Dedifferentiated amniotic fluid mesenchymal stem cell (primary cell): Measurements from ENCODE around the gene HCN3.
"Not testable (repeated sequence)": the region's sequence is repeated elsewhere in the genome, so short reads cannot be mapped to it uniquely, and the experiment has no call there.

Experiments
- DNase-seq: peaks from one replicate; pipeline ENCODE4 v3.0.0-alpha.2; 2016; ENCODE audit errors: extremely low spot score

The HCN3 gene

GRCh38 chr1:155309423-155310021, 32.3 kb downstream of the HCN3 start:
- DNase-seq: no peak

- DNase-seq: no peak
These were observed 36.0 kb downstream of the HCN3 start for GRCh38 chr1:155313261-155313660.

- DNase-seq: no peak
These were observed 39.7 kb downstream of the HCN3 start for GRCh38 chr1:155316922-155317321.

GRCh38 chr1:155318082-155318481, 40.8 kb downstream of the HCN3 start:
- DNase-seq: no peak

- DNase-seq: no peak
These were observed 42.3 kb downstream of the HCN3 start for GRCh38 chr1:155319536-155319935.

- no peak for DNase-seq
These were observed 43.0 kb downstream of the HCN3 start for GRCh38 chr1:155320252-155320651.

- peak; percentile 43 for DNase-seq
These were observed 43.7 kb downstream of the HCN3 start, which contains the start of gene RUSC1 for GRCh38 chr1:155320661-155321617. TSS of gene RUSC1 (plus strand) at chr1:155320894. CDS start at chr1:155321774, 880 bp downstream.

GRCh38 chr1:155321639-155322503, 44.6 kb downstream of the HCN3 start:
- DNase-seq: no peak

- DNase-seq: no peak
These were observed 45.3 kb downstream of the HCN3 start for GRCh38 chr1:155322571-155322952.

GRCh38 chr1:155322953-155323728, 45.9 kb downstream of the HCN3 start:
- peak; percentile 93 for DNase-seq

GRCh38 chr1:155323729-155324036, 46.4 kb downstream of the HCN3 start:
- peak; percentile 87 for DNase-seq

GRCh38 chr1:155324037-155324716, 46.9 kb downstream of the HCN3 start:
- DNase-seq: peak; percentile 96

GRCh38 chr1:155324717-155325602, 47.7 kb downstream of the HCN3 start:
- DNase-seq: peak; percentile 16

- no peak for DNase-seq
These were observed 48.3 kb downstream of the HCN3 start for GRCh38 chr1:155325603-155325893.

GRCh38 chr1:155326020-155326526, 48.8 kb downstream of the HCN3 start:
- no peak for DNase-seq

- DNase-seq: no peak
These were observed 49.4 kb downstream of the HCN3 start for GRCh38 chr1:155326631-155327037.

GRCh38 chr1:155327981-155328380, 50.7 kb downstream of the HCN3 start:
- no peak for DNase-seq

GRCh38 chr1:155328856-155329255, 51.6 kb downstream of the HCN3 start:
- DNase-seq: not testable (repeated sequence)

GRCh38 chr1:155329980-155330598, 52.8 kb downstream of the HCN3 start:
- no peak for DNase-seq
